Measurements from ENCODE around the gene CDH2. TPM values are rescaled to one million over a fixed set of nuclear protein-coding genes. Genes with fewer than 3 reads are reported as not detected.

The CDH2 gene
- total RNA-seq, 1 experiment from 2014 or later, result not detected

DNA sequence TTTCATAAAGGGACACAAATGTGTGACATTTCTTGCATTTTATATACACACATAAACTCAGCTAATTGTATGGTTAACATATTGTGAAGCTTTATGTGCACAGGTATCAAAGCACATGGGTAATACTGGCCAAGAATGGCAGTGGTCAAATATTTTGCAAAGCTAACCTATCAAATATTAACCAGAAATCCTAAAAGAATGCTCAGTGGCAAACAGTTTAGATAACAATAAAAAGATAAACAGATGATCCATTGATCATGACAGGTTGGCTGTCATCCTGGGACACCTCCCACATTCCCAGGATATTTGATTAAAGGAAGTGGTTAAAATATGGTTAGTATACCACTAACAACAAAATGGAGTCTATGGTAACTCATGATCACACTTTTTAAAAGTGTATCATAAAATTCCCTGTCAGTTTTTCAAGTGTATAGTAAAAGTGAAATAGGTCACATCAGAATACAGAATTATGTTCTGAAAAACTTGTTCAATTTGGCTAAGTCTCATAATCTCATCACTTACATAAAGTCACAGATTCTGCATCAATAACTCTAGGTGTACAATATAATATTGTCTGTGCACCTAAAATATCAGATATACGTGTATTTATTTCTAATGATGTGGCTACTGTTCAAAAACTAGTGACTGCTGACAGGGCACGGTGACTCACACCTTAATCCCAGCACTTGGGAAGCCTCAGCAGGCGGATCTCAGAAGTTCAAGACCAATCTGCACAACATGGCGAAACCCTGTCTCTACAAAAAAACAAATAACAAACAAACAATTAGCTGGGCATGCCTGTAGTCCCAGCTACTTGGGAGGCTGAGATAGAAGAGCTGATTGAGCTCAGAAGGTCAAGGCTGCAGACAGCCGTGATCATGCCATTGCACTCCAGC lies 48.9 kb downstream of the CDH2 start:
- no peak for DNase-seq (ENCODE audit: low spot score)

GRCh38 chr18:28127228-28127627 lies 49.7 kb downstream of the CDH2 start:
- no peak for DNase-seq (ENCODE audit: low spot score)

GRCh38 chr18:28126768-28127167 lies 50.2 kb downstream of the CDH2 start:
- no peak for DNase-seq (ENCODE audit: low spot score)

GRCh38 chr18:28125051-28125450 lies 51.9 kb downstream of the CDH2 start:
- no peak for DNase-seq (ENCODE audit: low spot score)

GRCh38 chr18:28124131-28125029 lies 52.5 kb downstream of the CDH2 start:
- no peak for DNase-seq (ENCODE audit: low spot score)

DNA sequence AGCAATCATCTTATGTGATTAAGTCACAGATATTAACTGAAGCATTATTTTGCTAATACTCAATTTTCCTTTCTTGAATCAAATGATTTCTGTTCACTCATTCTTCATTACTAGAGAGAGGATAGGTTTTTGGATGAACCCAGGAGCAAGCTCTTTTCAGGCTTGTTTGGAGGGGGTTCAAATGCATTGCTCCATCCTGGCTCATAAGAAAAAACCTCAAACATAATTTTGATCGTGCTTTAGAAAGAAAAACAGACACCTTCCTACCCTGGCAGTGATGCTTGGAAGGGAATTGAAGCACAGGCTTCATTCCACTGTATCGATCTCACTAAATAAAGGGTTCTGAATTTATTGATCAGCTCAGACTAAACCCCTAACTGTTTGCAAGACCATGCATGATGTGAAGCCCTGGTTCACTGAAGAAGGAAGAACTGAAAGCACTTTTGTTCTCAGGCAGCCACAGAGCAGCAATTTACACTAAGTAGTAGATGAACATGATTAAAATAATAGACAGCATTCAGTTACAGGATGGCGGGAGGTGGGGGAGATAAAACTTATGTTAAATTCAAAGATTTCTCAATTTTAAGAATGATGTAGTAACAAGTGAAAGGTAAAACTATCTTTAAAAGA lies 53.4 kb downstream of the CDH2 start:
- no peak for DNase-seq (ENCODE audit: low spot score)

GRCh38 chr18:28120828-28121515 lies 56.0 kb downstream of the CDH2 start:
- DNase-seq (ENCODE audit: low spot score), result no peak

GRCh38 chr18:28116461-28116860 lies 60.5 kb downstream of the CDH2 start:
- no peak for DNase-seq (ENCODE audit: low spot score)

GRCh38 chr18:28115149-28115550 lies 61.8 kb downstream of the CDH2 start:
- DNase-seq (ENCODE audit: low spot score), result no peak

- DNase-seq (ENCODE audit: low spot score), result no peak
These were observed 62.5 kb downstream of the CDH2 start for GRCh38 chr18:28114472-28114871.

DNA sequence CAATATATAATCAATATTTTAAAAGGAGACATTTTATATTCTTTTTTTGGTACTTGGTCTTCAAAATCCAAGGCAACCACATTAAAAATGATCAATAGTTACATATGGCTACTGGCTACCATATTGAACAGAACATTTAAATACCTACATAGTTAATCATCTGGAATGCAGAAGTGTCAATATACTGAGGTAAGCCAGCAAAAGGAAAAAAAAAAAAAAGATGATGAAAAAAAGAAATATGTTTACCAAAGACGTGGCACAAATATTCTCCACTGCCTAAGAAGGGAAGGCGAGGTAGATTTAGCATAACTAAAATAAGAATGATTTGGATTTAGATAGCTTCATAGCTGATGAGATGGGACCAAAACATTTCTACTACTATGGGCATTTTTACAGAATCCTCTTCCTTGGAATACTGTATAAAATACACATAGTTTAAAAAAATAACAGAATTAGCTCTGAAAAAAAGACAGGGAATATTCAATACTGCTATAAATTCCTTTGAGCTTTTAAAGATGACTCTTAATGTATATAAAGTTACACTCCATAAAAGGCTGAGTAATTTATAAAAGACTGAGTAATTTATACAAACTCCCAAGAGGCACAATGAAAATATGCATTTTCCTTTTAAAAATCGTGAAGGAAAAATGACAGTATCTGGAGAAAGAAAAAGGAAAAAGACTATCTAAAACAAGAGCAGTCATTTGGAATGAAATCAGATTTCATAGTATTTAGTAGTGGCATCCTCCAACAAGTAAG lies 63.5 kb downstream of the CDH2 start:
- no peak for DNase-seq (ENCODE audit: low spot score)

GRCh38 chr18:28112056-28112470 lies 64.9 kb downstream of the CDH2 start:
- no peak for DNase-seq (ENCODE audit: low spot score)

DNA sequence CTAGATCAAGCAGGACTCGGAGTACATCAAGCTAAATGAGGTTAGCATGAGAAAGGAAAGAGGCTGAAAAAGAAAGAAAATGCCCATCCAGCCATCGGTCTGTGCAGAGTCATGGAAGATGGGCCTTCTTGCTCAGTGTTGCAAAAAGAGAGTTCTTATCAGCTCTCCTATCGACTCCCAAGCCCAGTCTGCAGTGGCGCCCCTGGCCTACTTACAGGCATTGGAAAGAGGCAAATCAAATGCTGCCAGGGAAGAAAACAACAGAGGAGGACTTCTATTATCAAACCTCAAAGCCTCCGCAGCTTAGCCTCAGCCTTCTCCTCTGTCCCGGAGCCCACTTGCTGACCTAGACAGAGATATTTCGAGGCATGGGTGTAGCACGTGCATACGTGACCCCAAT lies 66.0 kb downstream of the CDH2 start:
- no peak for DNase-seq (ENCODE audit: low spot score)

DNA sequence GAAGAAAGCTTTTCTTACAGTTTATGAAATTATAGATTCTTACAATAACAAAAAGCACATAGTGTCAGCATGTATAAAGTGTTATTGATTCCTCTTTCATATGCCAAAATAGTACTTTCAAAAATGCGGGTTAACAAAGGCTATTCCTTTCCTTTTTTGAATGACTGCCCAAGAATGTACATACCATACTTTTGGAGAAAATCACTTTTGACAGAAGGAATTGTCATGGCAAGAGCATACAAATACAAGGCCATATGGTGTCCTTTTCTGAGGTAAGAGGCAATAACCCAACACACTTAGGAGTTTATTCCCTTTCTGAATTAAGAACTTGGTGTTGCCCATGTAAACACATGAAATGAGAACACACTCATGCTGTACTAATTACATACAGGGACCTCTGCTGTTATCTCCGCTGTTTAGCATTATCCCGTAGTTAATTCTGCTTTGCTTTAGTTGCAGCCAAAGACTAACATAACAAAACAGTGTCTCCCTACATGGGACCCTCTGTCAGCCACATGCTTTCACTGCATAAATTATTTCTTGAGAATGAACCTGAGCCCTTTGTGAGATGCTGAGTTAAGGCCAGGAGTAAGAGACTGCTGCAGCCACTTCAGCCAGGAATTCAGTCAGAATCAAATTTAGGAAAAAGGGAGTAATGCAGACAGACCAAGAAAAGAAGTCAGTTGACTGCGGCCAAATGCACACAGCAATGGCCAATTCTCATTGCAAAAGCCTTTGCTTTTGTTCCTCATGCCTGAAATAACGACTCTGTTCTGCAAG lies 67.0 kb downstream of the CDH2 start:
- no peak for DNase-seq (ENCODE audit: low spot score)

DNA sequence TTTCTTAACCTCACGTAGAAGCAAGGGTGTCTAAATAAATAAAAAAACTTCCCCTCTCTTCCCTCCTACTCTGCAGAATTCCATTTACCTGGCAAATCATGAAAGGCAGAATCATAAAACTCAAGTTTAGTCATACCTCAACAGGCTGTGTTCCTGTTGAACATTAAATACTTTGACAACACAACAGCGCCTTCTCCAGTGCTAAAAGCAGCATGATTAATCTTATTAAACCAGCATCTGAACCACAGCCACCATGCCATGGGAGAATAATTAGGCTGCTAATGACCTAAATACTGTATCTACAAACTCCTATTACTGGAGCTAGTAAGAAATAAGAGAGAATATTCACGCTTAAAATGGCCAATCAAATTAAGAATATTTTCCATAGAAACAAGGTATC lies 68.1 kb downstream of the CDH2 start:
- no peak for DNase-seq (ENCODE audit: low spot score)

- DNase-seq (ENCODE audit: low spot score), result no peak
These were observed 68.7 kb downstream of the CDH2 start for GRCh38 chr18:28108254-28108653.

DNA sequence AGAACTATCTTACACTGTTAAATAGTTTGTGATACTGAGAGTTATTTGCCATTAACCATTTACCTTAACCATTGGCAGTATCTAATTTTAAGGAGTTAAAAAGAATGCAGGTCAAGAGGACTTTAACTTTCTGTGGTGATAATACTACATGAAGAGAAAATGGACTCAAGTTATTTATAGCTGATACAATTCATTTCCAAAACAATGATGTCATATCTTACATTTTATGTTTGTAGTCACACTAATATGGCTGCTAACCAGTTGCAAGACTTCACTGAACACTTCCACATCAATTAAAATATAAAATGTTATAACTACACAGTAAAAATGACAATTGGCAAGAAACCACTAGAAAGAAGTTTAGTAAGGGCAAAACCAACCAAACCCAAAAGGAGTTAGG lies 77.7 kb downstream of the CDH2 start:
- no peak for DNase-seq (ENCODE audit: low spot score)

GRCh38 chr18:28095631-28096030 lies 81.3 kb downstream of the CDH2 start:
- no peak for DNase-seq (ENCODE audit: low spot score)

- no peak for DNase-seq (ENCODE audit: low spot score)
These were observed 81.9 kb downstream of the CDH2 start for GRCh38 chr18:28095041-28095440.

GRCh38 chr18:28091197-28091596 lies 85.7 kb downstream of the CDH2 start:
- no peak for DNase-seq (ENCODE audit: low spot score)

All from HT-29 (cell line).